ENCODE results near the gene TMEM131L. TPM values are rescaled to one million over a fixed set of nuclear protein-coding genes. Genes with fewer than 3 reads are reported as not detected.

Gene TMEM131L
- total and polyA plus RNA-seq, 2 donors (not counting 3 experiments of a cell fraction or from before 2014, with no cell fraction given), result 7.7 to 21.2 TPM

DNA sequence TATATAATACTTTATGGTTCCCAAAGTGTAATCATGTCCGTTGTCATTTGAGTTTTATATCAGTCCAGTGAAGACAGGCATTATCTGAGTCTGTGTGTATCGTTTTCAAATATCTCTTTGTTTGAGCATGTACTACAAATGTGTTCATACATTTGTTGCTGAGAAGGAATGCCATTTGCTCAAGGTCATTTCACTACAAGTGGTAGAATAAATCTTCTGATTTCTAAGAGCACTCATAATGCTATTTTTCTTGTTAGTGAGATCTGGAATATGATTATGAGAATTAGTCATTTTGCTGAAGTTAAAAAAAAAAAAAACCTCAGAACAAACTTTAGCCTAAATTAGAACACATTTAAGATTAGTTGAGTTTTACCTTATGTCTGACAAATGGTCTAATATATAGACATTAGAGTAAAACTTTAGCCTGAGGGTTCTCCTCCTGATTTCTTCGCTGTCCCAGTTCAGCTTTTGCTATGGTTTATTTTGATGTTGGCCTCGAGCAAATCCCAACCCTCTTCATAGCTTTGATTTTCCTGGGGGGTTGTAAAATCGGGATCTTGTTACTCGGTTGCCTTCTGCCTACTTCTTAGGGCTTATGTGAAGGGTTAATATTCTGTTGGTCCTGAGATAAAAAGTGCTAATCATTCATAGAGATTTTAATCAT lies 87.1 kb downstream of the TMEM131L start:
- no peak overlapping the region for H3K4me3 ChIP-seq (replicated peaks in 1 of 3; ENCODE audit: insufficient read depth in 1 of 3, low read depth in 1 of 3, low read length in 3 of 3)
- H3K27me3 ChIP-seq (ENCODE audit: control insufficient read depth in 2 of 2, insufficient read depth in 2 of 2, low read length in 2 of 2), result no peaks in the 10 kb centered on the region
- ChIA-PET POLR2A (no interaction called here), CTCF (interaction anchor here (1.0 to 1.9 kb wide), 3 partner anchors 21 to 120 kb away, joined by 3 to 6 read pairs (median 4); no protein-coding TSS in a partner anchor)
- H3K4me1 ChIP-seq (ENCODE audit: control insufficient read depth, extremely low read depth, insufficient read depth, low read length), result no peaks in the 10 kb centered on the region
- H3K36me3 ChIP-seq (ENCODE audit: control insufficient read depth in 2 of 2, extremely low read depth in 1 of 2, insufficient read depth in 2 of 2, low read length in 2 of 2), result no peaks in the 10 kb centered on the region
- FAIRE-seq (no peak), DNase-seq (ENCODE audit: low read depth, low spot score) (no peak)
- H3K9ac ChIP-seq (replicated peaks; ENCODE audit: extremely low read depth, insufficient read depth, low read length), result no peak overlapping the region
- no peaks in the 10 kb centered on the region for H3K9me1 ChIP-seq (replicated peaks; ENCODE audit: control insufficient read depth, extremely low read depth, insufficient read depth, low read length)
- H3K79me2 ChIP-seq (ENCODE audit: control insufficient read depth, insufficient read depth, low read length), result no peaks in the 10 kb centered on the region
- H2AFZ ChIP-seq (ENCODE audit: low read depth, low read length), result no peak overlapping the region
- BruUV-seq (replicated peaks), result no TSS peak
- dilution Hi-C loops (cut with MboI; ENCODE audit: extremely low pct_ligation_motif_present, low sequenced_read_pairs) (no loop called here), intact Hi-C loops (cut with micrococcal nuclease) (no loop called here)
- H3K27ac ChIP-seq (ENCODE audit: insufficient read depth, low read depth, low read length), result no peak overlapping the region
- TF ChIP-seq EZH2 (IDR thresholded peaks at IDR 0.05; ENCODE audit: borderline replicate concordance, low read depth, low read length, severe bottlenecking), result no peak
- TF ChIP-seq MYC (IDR thresholded peaks at IDR 0.05; ENCODE audit: low read depth, low read length), result no peak
- TF ChIP-seq GATA2 (IDR thresholded peaks at IDR 0.05; ENCODE audit: insufficient read depth, insufficient read length, low read depth, low read length), result no peak
- no peak for TF ChIP-seq FOS (IDR thresholded peaks at IDR 0.05; ENCODE audit: borderline replicate concordance, insufficient read depth, low read length)
- TF ChIP-seq CTCF (IDR thresholded peaks at IDR 0.05; ENCODE audit: extremely low read depth in 1 of 2, insufficient read depth in 1 of 2, low read depth in 1 of 2, low read length in 2 of 2), result no peak
- no peak for TF ChIP-seq MAX (IDR thresholded peaks at IDR 0.05; ENCODE audit: insufficient read depth, insufficient read length)
- no peak for TF ChIP-seq JUN (IDR thresholded peaks at IDR 0.05; ENCODE audit: borderline replicate concordance, insufficient read depth, insufficient read length, low read depth)
- TF ChIP-seq POLR2A (IDR thresholded peaks at IDR 0.05; ENCODE audit: low read depth, low read length), result no peak
- TF ChIP-seq POLR2AphosphoS5 (IDR thresholded peaks at IDR 0.05; ENCODE audit: insufficient read depth, low read depth, low read length), result no peak
- H4K20me1 ChIP-seq (replicated peaks; ENCODE audit: control insufficient read depth, extremely low read depth, insufficient read depth, low read length), result no peaks in the 10 kb centered on the region
- H3K9me3 ChIP-seq (replicated peaks; ENCODE audit: control insufficient read depth, insufficient read depth, low read length), result no peaks in the 10 kb centered on the region
- no peak overlapping the region for H3K4me2 ChIP-seq (ENCODE audit: insufficient read depth, low read length)

Measured in endothelial cell of umbilical vein (primary cell).